GM23338 (cell line): ENCODE data around the gene MALRD1. TPM values are rescaled to one million over a fixed set of nuclear protein-coding genes. Genes with fewer than 3 reads are reported as not detected.

Experiments
- ATAC-seq: fragments of 200-7000 bp; cut with Tn5 transposase; 3 replicates; pipeline ENCODE4 v1.9.1; 2020
- DNase-seq: peaks from one replicate; pipeline ENCODE4 v3.0.0-alpha.2; 2015; ENCODE audit warnings: low spot score
- H2AFZ ChIP-seq: fragments of 200-600 bp; sonication (generic); 2 replicates; pipeline ENCODE4 v1.8.0; 2016; ENCODE audit warnings: antibody characterized with exemption, mild to moderate bottlenecking, moderate library complexity
- H3F3A ChIP-seq: fragments of 200-600 bp; sonication (generic); replicated peaks from 2 replicates; pipeline ENCODE4 v1.8.0; 2017; ENCODE audit warnings: antibody characterized with exemption, mixed run types, low read depth
- H3K27ac ChIP-seq: fragments of 200-600 bp; sonication (generic); 2 replicates; pipeline ENCODE4 v1.6.1; 2016; ENCODE audit warnings: low read depth
- H3K27me3 ChIP-seq: fragments of 200-600 bp; sonication (generic); 2 replicates; pipeline ENCODE4 v1.8.0; 2016; ENCODE audit warnings: mild to moderate bottlenecking, mixed run types, moderate library complexity; ENCODE audit not compliant: insufficient read depth
- H3K36me3 ChIP-seq: fragments of 200-600 bp; sonication (generic); 2 replicates; pipeline ENCODE4 v1.8.0; 2016; ENCODE audit warnings: mild to moderate bottlenecking; ENCODE audit not compliant: insufficient read depth
- H3K4me1 ChIP-seq: fragments of 200-600 bp; sonication (generic); 2 replicates; pipeline ENCODE4 v1.8.0; 2016; ENCODE audit warnings: mild to moderate bottlenecking, moderate library complexity; ENCODE audit not compliant: insufficient read depth
- H3K4me2 ChIP-seq: fragments of 200-600 bp; sonication (generic); 2 replicates; pipeline ENCODE4 v1.7.1; 2017; ENCODE audit warnings: mixed run types
- H3K4me3 ChIP-seq: fragments of 200-600 bp; sonication (generic); 2 replicates; pipeline ENCODE4 v1.6.1; 2016; ENCODE audit warnings: mixed run types
- H3K79me2 ChIP-seq: fragments of 200-600 bp; sonication (generic); replicated peaks from 2 replicates; pipeline ENCODE4 v1.8.0; 2017; ENCODE audit warnings: mild to moderate bottlenecking; ENCODE audit not compliant: insufficient read depth
- H3K9me2 ChIP-seq: fragments of 200-600 bp; sonication (generic); 2 replicates; pipeline ENCODE4 v1.8.0; 2017; ENCODE audit not compliant: insufficient read depth
- H4K20me1 ChIP-seq: fragments of 200-600 bp; sonication (generic); replicated peaks from 2 replicates; pipeline ENCODE4 v1.8.0; 2017; ENCODE audit warnings: mild to moderate bottlenecking; ENCODE audit not compliant: insufficient read depth
- H3K27ac Mint-ChIP-seq: 2 replicates; pipeline ENCODE4 v1.8.0; 2020; ENCODE audit warnings: inconsistent platforms, mild to moderate bottlenecking, moderate library complexity, mixed read lengths
- H3K27me3 Mint-ChIP-seq: 3 replicates; pipeline ENCODE4 v1.8.0; 2022; ENCODE audit warnings: low read depth, mild to moderate bottlenecking, moderate library complexity, mixed read lengths, inconsistent platforms; ENCODE audit not compliant: insufficient read depth, poor library complexity
- H3K36me3 Mint-ChIP-seq: 3 replicates; pipeline ENCODE4 v1.8.0; 2021; ENCODE audit warnings: low read depth, mild to moderate bottlenecking, inconsistent platforms, moderate library complexity, mixed read lengths
- H3K4me1 Mint-ChIP-seq: 3 replicates; pipeline ENCODE4 v1.8.0; 2020; ENCODE audit warnings: mild to moderate bottlenecking, inconsistent platforms, mixed read lengths
- H3K4me3 Mint-ChIP-seq: 3 replicates; pipeline ENCODE4 v1.8.0; 2021; ENCODE audit warnings: moderate library complexity, mild to moderate bottlenecking, inconsistent platforms, mixed read lengths
- H3K9me3 Mint-ChIP-seq: 3 replicates; pipeline ENCODE4 v1.8.0; 2020; ENCODE audit warnings: moderate library complexity, mild to moderate bottlenecking, inconsistent platforms, mixed read lengths
- CREB1 ChIP-seq: fragments of 250-450 bp; sonication (Bioruptor Pico); IDR thresholded peaks from 2 replicates; pipeline ENCODE4 v1.5.0; 2020; ENCODE audit warnings: low read depth, mild to moderate bottlenecking, moderate library complexity
- CTCF ChIP-seq, 2 experiments: fragments of 200-600 bp in 1 of 2; sonication (generic) in 1 of 2; conservative IDR thresholded peaks; 2 replicates each; pipeline versions ENCODE4 v1.5.1 to v1.6.1; 2016 to 2017; ENCODE audit warnings: antibody characterized with exemption in 2 of 2, low read depth in 2 of 2, mild to moderate bottlenecking in 2 of 2, moderate library complexity in 1 of 2
- ETS1 ChIP-seq: IDR thresholded peaks from 2 replicates; pipeline ENCODE4 v1.6.1; 2016; ENCODE audit warnings: antibody characterized with exemption
- EZH2 ChIP-seq: fragments of 200-600 bp; sonication (generic); IDR thresholded peaks from one replicate; pipeline ENCODE4 v1.8.0; 2017; ENCODE audit warnings: antibody characterized with exemption, mild to moderate bottlenecking, low read depth; ENCODE audit not compliant: unreplicated experiment
- EZH2phosphoT487 ChIP-seq: fragments of 200-600 bp; sonication (generic); IDR thresholded peaks from one replicate; pipeline ENCODE4 v1.8.1; 2018; ENCODE audit warnings: antibody characterized with exemption; ENCODE audit not compliant: unreplicated experiment
- JUNB ChIP-seq: IDR thresholded peaks from one replicate; pipeline ENCODE4 v1.6.1; 2016; ENCODE audit warnings: antibody characterized with exemption; ENCODE audit not compliant: unreplicated experiment
- NANOG ChIP-seq: IDR thresholded peaks from 2 replicates; pipeline ENCODE4 v1.6.1; 2016; ENCODE audit warnings: antibody characterized with exemption, borderline replicate concordance
- POLR2AphosphoS5 ChIP-seq: IDR thresholded peaks from 2 replicates; pipeline ENCODE4 v1.6.1; 2016; ENCODE audit warnings: antibody characterized with exemption, low read depth
- REST ChIP-seq: IDR thresholded peaks from one replicate; pipeline ENCODE4 v1.6.1; 2018; ENCODE audit warnings: antibody characterized with exemption; ENCODE audit not compliant: unreplicated experiment
- STAT1 ChIP-seq: IDR thresholded peaks from one replicate; pipeline ENCODE4 v1.6.1; 2016; ENCODE audit warnings: antibody characterized with exemption; ENCODE audit not compliant: unreplicated experiment
- ZNF114 ChIP-seq: fragments of 250-450 bp; sonication (Bioruptor Pico); IDR thresholded peaks from 2 replicates; pipeline ENCODE4 v1.5.0; 2020; ENCODE audit warnings: mild to moderate bottlenecking, moderate library complexity
- ZNF331 ChIP-seq: fragments of 250-450 bp; sonication (Bioruptor Pico); IDR thresholded peaks from 2 replicates; pipeline ENCODE4 v1.5.0; 2020; ENCODE audit warnings: low read depth, mild to moderate bottlenecking, moderate library complexity
- ZNF462 ChIP-seq: fragments of 250-450 bp; sonication (Bioruptor Pico); IDR thresholded peaks from 2 replicates; pipeline ENCODE4 v1.5.0; 2020; ENCODE audit warnings: mild to moderate bottlenecking, moderate library complexity
- polyA plus RNA-seq: library from polyadenylated mRNA; unstranded; fragments of >200 nt; fragmentation: Nextera tagmentation; extraction: Ambion mirVana; gene quantifications from 2 replicates; pipeline ENCODE4 v1.2.1, GENCODE V29; 2016
- total RNA-seq: library from RNA; depleted of rRNA; stranded (reverse); fragments of >200 nt; shearing (Covaris generic); gene quantifications from 2 replicates; pipeline ENCODE4 v1.2.3, GENCODE V29; 2014

The MALRD1 gene
- total and polyA plus RNA-seq, 2 experiments from 2014 or later = 0.42 to 1.9 TPM

GRCh38 chr10:19117438-19117837 is 68.8 kb downstream of the MALRD1 start:
- Histone ChIP-seq H2AFZ (no peak overlapping the region), H3K36me3 (no peaks in the 10 kb centered on the region; the same call in 1 of the 2 replicates), H3K27ac (no peak overlapping the region), H3K4me1 (peaks cover 13% of the 10 kb centered on the region; the same call in 1 of the 2 replicates), H3K4me3 (no peak overlapping the region), H3K4me2 (no peak overlapping the region), H3K27me3 (no peaks in the 10 kb centered on the region), H4K20me1 (no peaks in the 10 kb centered on the region), H3F3A (no peaks in the 10 kb centered on the region), H3K9me2 (peaks cover 3% of the 10 kb centered on the region; the same call in 1 of the 2 replicates), H3K79me2 (no peaks in the 10 kb centered on the region)
- Mint-ChIP-seq H3K27ac (no peak overlapping the region), H3K36me3 (peaks cover 23% of the 10 kb centered on the region), H3K4me1 (peaks cover 25% of the 10 kb centered on the region), H3K27me3 (no peaks in the 10 kb centered on the region), H3K9me3 (peaks cover 8% of the 10 kb centered on the region), H3K4me3 (no peak overlapping the region)
- ATAC-seq (no peak), DNase-seq (no peak)
- TF ChIP-seq CREB1 (CRISPR knock-in tag) = no peak
- TF ChIP-seq CTCF (conservative IDR thresholded peaks at IDR 0.05; ENCODE audit: low read depth in 2 of 2) = no peak
- no peak for TF ChIP-seq ZNF462
- TF ChIP-seq ZNF331 (CRISPR knock-in tag) = no peak
- TF ChIP-seq EZH2phosphoT487 = no peak
- no peak for TF ChIP-seq ZNF114 (CRISPR knock-in tag)
- no peak for TF ChIP-seq REST
- no peak for TF ChIP-seq EZH2
- no peak for TF ChIP-seq POLR2AphosphoS5
- no peak for TF ChIP-seq ETS1
- no peak for TF ChIP-seq STAT1
- TF ChIP-seq NANOG = no peak
- TF ChIP-seq JUNB = no peak
